HG02623 (cell line): ENCODE results near the gene STK25.
"Not testable (repeated sequence)": the region's sequence is repeated elsewhere in the genome, so short reads cannot be mapped to it uniquely, and the experiment has no call there.

ENCODE experiments used
- ATAC-seq: cut with Tn5 transposase; IDR thresholded peaks from one replicate; pipeline ENCODE4 v1.9.1; 2021; ENCODE audit warnings: moderate library complexity; ENCODE audit not compliant: unreplicated experiment

The STK25 gene

GRCh38 chr2:241540401-241540770 lies 32.0 kb upstream of the STK25 start:
- ATAC-seq: no peak

DNA sequence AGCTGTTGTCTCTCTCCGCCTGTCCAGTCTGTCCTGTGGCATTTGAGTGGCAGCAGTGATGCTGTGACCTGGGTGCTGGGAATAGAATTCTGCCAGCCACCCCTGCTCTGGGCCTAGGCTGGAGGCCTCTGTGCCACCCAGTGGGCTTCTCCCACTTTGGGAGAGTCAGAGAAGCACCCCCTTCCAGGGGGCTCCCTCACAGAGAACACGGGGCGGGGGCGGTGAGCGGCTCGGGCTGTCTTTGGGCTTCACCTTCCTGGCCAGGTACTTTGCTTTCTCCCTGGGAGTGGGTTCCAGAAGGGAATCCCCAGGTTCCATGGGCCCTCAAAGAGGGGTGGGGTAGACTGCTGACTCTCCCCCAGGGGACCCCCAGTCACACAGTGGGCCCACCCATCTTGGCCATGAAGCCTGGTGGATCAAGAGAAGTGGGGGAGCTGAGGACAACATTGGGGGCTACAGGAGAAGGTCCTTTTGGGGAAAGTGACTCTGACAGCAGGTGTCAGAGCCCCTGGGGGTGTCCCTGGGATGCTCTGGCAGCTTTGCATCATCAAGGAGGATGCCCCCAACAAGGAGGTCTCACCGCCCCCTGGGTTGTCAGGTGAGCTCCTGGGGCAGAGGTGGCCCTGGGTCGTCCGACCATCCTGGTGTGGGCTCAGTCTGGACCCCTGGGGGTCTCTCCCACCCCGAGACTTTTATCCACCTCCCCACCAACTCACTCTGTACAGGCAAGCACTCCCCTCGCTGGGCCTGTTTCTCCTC lies 31.4 kb upstream of the STK25 start:
- no peak for ATAC-seq

DNA sequence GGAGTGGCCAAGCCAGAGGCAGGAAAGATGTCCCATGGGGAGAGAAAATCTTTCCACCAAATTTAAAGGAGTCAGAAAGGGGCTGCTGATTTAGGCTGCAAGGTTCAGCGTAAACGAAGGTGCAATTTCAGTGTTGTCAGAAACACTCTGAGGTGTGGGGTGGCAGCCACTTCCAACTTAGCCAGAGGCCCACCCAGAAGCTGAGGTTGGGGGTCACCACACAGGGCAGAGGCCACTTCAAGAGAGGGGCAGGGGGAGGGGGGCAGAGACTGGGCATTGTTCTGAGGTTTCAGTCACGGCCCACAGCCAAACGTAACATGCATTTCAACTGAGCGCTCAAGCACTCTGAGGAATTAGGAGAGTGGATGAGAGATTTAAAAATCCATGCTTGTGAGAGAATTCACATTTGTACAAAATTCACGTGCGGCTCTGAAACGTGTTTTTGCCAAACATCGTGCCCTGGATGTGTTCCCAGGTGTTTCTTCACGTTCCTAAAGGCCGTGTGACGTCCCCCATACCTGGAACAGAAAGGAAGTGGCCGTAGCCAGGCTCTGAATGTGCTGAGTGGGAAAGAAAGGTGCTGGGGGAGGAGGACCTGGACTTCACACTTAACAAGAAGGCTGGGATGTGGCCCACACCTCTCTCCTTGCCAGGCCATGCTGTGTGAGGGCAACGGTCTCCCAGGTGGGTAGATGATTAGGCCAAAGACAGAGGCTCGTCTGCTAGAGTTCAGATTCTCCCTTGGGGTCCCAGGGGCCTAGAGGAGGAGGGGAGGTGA lies 30.6 kb upstream of the STK25 start:
- no peak for ATAC-seq

DNA sequence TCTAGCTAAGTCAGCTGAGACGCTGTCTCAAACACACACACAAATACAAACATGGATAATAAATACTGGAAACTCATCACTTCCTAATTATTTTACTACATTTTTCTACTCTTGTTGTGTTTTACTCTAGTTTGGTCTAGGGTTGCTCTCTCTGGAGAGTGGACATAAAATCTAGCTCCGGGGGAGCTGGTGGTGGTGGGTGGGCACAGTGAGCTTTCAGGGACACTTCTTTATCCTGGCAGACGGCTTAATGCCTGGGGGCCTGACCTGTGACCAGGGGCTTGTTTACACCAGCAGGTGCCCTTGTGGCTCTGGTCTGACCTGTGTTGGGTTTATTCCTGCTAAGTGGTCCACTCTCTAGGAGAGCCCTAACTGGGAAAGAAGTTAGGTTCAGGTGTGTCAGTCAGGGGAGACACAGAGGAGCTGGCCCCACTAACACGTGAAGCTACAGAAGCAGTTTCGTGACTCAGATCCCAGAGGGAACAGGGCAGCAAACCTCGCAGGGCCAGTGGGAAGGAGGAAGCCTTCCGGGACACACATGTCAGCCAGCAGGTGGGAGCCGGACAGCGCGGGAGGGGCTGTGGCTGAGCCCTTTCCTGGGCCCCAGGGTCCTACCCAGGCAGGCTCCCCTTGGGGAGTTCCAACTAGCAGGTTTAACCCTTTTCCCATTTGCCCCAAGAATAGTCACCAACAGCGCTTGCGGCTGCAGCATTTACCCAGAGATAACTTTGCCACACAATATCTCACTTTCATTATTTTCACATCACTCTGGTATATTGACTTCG lies 27.7 kb upstream of the STK25 start:
- no peak for ATAC-seq

DNA sequence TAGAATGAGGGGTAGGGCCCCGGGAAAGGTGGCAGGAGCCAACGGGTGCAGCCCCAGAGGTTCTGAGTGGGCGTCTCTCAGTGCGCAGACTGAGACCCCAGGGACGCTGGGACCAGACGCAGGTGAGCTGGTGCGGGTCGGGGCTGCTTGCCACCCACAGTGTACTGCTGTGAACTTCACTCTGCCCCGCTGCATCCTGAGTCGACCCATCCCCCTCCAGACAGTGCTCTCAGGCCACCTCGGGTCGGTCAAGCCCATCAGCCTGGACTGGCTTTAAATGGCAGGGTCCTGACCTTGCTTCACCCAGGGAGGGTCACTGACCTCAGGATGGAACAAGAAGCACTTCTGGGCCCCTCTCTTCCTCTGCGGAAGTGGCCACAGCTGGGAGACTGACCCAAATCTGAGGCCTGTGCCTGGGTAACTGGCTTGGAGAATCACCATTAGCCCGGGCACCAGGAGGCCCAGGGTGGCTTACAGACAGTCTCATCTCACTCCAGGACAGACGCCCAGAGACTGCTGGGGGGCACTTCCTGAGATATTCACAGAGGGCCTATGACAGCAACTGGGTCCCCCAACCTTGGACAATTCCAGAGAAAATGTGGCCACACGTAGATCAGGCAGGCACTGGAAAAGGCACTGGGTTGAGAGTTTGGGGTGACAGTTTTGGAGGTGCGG lies 26.5 kb upstream of the STK25 start:
- no peak for ATAC-seq

DNA sequence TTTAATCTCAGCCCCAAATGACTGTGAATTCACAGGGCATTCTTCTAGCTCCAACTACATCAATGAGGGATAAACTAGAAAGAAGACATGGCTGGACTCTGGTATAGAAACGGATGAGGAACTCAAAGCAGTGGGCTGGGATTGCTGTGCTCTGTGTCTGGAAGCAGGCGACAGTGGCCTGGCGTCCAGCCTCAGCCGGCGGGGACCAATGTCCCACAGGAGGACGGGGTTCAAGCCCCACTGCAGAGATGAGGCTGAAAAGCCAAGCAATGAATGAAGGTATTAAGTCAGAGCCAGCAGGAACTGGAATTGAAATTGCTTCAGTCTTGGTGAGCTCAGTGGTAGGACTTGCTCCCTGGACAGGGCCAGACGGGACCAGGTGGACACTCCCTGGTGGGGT lies 25.9 kb upstream of the STK25 start:
- ATAC-seq: no peak

DNA sequence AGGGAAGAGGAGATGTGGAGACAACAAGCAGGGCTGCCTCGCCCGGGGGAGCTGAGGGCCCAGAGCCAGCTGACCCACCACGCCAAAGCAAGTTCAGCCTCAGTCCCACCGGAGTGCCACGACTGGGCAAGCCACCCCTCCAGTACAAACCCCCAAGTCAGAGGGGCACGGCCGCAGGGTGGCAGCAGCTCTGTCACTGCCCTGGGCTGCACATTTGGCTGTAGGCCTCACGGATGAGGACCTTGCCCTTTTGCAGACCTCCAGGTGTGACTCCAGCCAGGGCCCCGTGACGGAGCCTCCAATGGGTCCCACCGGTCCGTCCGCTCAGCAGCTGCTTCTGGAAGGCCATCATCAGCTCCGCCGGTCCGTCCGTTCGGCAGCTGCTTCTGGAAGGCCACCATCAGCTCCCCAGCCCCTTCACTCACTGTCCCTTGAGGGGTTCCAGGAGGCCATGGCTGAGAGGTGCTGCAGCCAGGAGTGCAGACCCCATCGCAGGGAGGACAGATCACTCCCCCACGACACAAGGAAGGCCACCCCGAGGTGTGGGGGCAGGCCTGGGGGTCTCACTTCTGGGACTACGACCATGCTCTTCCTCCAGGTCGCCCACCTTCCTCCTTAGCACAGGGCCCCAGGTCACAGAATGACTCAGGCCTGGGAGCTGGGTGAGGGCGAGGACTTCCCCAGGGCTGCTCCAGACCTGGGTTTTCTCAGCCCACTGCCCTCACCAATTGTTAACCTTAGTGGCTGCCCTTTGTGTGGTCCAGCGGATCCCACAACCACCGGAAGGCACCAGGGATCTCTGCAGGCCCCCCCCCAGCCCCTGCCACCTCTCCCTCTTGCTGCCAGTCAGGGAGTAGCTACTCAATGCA lies 24.6 kb upstream of the STK25 start:
- ATAC-seq: no peak

- no peak for ATAC-seq
Observed at GRCh38 chr2:241532168-241532567, 23.8 kb upstream of the STK25 start.

GRCh38 chr2:241531161-241531722 lies 22.9 kb upstream of the STK25 start:
- no peak for ATAC-seq

DNA sequence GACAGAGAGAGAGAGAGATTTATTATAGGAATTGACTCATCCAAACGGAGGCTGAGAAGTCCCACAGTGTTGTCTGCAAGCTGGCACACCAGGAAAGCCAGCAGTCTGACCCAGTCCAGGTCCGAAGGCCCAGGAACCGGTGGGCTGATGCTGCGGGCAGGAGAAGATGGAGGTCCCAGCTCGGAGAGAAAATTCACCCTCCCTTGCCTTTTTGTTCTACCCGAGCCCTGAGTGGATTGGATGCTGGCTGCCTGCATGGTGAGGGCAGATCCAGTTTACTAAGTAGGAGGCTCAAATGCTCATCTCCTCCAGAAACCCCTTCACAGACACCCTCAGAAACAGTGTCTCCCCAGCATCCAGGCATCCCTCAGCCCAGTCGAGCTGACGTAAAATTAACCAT lies 22.2 kb upstream of the STK25 start:
- ATAC-seq: no peak

DNA sequence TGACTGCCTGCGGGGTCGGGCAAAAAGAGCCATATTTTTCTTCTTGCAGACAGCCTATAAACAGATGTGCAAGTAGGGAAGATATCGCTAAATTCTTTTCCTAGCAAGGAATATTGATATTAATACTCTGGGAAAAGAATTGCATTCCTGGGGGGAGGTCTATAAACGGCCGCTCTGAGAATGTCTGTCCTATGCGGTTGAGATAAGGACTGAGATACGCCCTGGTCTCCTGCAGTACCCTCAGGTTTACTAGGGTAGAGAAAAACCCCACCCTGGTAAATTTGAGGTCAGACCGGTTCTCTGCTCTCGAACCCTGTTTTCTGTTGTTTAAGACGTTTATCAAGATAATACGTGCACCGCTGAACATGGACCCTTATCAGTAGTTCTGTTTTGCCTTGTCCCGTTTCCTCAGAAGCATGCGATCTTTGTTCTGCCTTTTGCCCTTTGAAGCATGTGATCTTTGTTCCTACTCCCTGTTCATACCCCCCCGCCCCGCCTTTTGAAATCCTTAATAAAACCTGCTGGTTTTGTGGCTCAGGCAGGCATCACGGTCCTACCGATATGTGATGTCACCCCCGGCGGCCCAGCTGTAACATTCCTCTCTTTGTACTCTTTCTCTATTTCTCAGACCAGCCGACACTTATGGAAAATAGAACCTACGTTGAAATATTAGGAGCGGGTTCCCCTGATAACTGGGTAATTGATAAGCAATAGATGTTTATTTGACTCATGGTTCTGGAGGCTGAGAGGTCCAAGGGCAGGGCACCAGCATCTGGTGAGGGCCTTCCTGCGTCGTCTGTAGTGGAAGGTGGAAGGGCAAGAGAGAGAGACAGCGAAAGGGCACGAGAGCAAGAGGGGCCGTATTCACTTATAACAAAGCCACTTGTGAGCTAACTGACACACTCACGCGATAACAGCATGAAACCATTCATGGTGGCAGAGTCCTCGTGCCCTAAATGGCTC lies 17.7 kb upstream of the STK25 start:
- ATAC-seq: not testable (repeated sequence)

DNA sequence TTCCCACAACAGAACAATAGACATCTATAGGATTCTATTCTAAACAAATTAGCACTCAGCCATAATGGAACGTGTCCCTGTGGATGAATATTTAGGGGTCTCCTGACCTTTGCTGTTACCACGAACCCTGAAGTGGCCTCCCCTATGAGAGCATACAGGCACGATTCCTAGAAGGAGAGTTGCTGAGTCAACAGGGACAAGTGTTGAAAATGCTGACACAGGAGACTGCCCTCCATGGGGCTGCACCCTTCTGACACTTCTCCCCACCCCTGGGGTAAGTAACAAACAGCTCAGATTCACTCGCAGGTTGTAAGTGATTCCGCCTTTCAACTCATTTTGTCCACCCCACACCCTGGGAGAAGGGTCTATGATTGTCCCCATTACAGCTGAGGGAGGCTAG lies 14.1 kb upstream of the STK25 start:
- no peak for ATAC-seq

DNA sequence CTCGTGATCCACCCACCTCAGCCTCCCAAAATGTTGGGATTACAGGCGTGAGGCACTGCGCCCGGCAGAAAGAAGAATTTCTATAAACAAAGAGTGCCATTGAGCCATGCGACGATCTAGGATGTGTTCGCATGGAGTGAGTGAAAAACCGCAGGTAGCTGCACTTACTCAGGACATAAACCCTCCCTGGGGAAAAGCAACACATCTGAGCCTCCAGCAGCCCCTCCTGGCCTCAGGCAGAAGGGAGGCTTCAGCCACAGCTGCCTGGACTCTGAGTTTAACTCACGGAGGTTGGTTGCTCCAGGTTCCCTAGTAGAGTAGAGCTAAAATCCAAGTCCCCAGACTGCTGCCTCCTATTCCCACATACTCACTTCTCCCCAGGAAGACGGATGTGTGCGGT lies 11.3 kb upstream of the STK25 start:
- no peak for ATAC-seq

GRCh38 chr2:241517297-241517696 lies 8.9 kb upstream of the STK25 start:
- no peak for ATAC-seq

GRCh38 chr2:241516520-241516965 lies 8.2 kb upstream of the STK25 start:
- ATAC-seq: no peak

GRCh38 chr2:241514986-241515737 lies 6.8 kb upstream of the STK25 start:
- no peak for ATAC-seq

DNA sequence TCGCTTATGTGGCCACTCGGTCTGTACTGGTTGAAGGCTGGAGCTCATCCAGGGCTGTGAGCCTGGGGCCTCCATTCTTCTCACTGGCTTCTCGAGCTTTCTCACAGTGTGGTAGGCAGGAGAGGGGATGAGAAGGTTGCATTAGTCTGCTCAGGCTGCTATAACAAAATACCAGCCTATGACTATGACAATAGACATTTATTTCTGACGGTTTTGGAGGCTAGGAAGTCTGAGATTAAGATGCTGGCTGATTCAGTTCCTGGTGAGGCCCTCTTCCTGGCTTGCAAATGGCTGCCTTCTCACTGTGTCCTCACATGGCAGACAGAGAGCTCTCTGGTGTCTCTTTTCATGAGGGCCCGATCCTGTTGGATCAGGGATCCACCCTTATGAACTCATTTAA lies 6.2 kb upstream of the STK25 start:
- ATAC-seq: no peak
